HCT116 (cell line): ENCODE measurements around the gene RAI14. TPM values are rescaled to one million over a fixed set of nuclear protein-coding genes. Genes with fewer than 3 reads are reported as not detected.

Experiments used
- ATAC-seq: fragments of 200-7000 bp; cut with Tn5 transposase; 2 replicates; pipeline ENCODE4 v1.9.1; 2020; ENCODE audit warnings: mild to moderate bottlenecking, moderate library complexity
- BruUV-seq: library from RNA; stranded (reverse); fragments of 400-500 nt; replicated peaks from 2 replicates; lab custom pipeline; 2021; lab: Mats Ljungman, UMichigan
- CTCF ChIA-PET: fragments of 300-600 bp; sonication (Branson Sonifier 250); formaldehyde crosslinking; loops from one replicate; lab custom pipeline; 2021; ENCODE audit warnings: antibody characterized with exemption; lab: Charles Lee
- POLR2A ChIA-PET: fragments of 300-600, 350-600 bp; sonication (Branson Sonifier 250); formaldehyde crosslinking; loops from one replicate; lab custom pipeline; 2021; ENCODE audit warnings: antibody characterized with exemption; lab: Charles Lee
- RAD21 ChIA-PET, 2 experiments: fragments of 300-600 bp; sonication (Branson Sonifier 250); formaldehyde crosslinking; loops; one replicate each; lab custom pipeline; 2023; ENCODE audit warnings: low total read pairs in 2 of 2; ENCODE audit not compliant: uncharacterized antibody in 2 of 2, unreplicated experiment in 2 of 2, low non-redundant PET in 1 of 2; lab: Charles Lee
- DNase-seq: peaks from one replicate; pipeline ENCODE4 v3.0.0-alpha.2; 2010; ENCODE audit warnings: low read depth, low spot score
- H2AFZ ChIP-seq: fragments of 200-600 bp; shearing (Covaris generic), sonication (generic); 2 replicates; pipeline ENCODE4 v1.6.1; 2017; ENCODE audit warnings: low read depth, mixed run types, mixed read lengths, antibody characterized with exemption, low read length; ENCODE audit not compliant: poor library complexity, severe bottlenecking
- H3K27ac ChIP-seq: 2 replicates; pipeline ENCODE4 v1.5.1; 2012; ENCODE audit warnings: low read depth, low read length
- H3K27me3 ChIP-seq: fragments of 200-600 bp; sonication (generic); 2 replicates; pipeline ENCODE4 v1.6.1; 2016; ENCODE audit warnings: mixed run types, low read length, mixed read lengths; ENCODE audit not compliant: insufficient read depth
- H3K36me3 ChIP-seq, 2 experiments: fragments of 200-500 bp in 1 of 2; fragments of 200-600 bp in 1 of 2; sonication (Bioruptor generic) in 1 of 2; sonication (generic) in 1 of 2; 2 replicates each; pipeline versions ENCODE4 v1.5.1 to v1.6.1; 2014 to 2016; ENCODE audit warnings: low read length in 2 of 2, inconsistent platforms in 1 of 2, mixed read lengths in 1 of 2, mixed run types in 1 of 2; ENCODE audit not compliant: insufficient read depth in 2 of 2, control insufficient read depth in 1 of 2
- H3K4me1 ChIP-seq, 2 experiments: fragments of 200-600 bp in 1 of 2; sonication (generic) in 1 of 2; 2 replicates each; pipeline versions ENCODE4 v1.5.1 to v1.6.1; 2012 to 2017; ENCODE audit warnings: low read length in 2 of 2, inconsistent platforms in 1 of 2, mild to moderate bottlenecking in 1 of 2, mixed read lengths in 1 of 2, mixed run types in 1 of 2, moderate library complexity in 1 of 2; ENCODE audit not compliant: insufficient read depth in 2 of 2, control insufficient read depth in 1 of 2
- H3K4me2 ChIP-seq: fragments of 200-600 bp; sonication (generic); 2 replicates; pipeline ENCODE4 v1.6.1; 2017; ENCODE audit warnings: mixed run types, low read length, mixed read lengths
- H3K4me3 ChIP-seq, 2 experiments: fragments of 200-600 bp in 1 of 2; sonication (generic) in 1 of 2; replicated peaks in 1 of 2; 2 replicates each; pipeline ENCODE4 v1.5.1; 2011 to 2016; ENCODE audit warnings: low read length in 2 of 2, control low read depth in 1 of 2, low read depth in 1 of 2, mild to moderate bottlenecking in 1 of 2, mixed read lengths in 1 of 2, mixed run types in 1 of 2
- H3K79me2 ChIP-seq: fragments of 200-600 bp; sonication (generic); 2 replicates; pipeline ENCODE4 v1.6.1; 2017; ENCODE audit warnings: mild to moderate bottlenecking, mixed run types, low read length, moderate library complexity, mixed read lengths; ENCODE audit not compliant: insufficient read depth
- H3K9ac ChIP-seq: fragments of 200-600 bp; sonication (generic); 2 replicates; pipeline ENCODE4 v1.6.1; 2016; ENCODE audit warnings: low read length, mixed read lengths
- H3K9me2 ChIP-seq: fragments of 200-600 bp; sonication (generic), shearing (Covaris generic); 2 replicates; pipeline ENCODE4 v1.6.1; 2017; ENCODE audit warnings: mixed run types, mild to moderate bottlenecking, moderate library complexity; ENCODE audit not compliant: insufficient read depth
- H3K9me3 ChIP-seq, 2 experiments: fragments of 200-500 bp in 1 of 2; fragments of 200-600 bp in 1 of 2; sonication (Bioruptor generic) in 1 of 2; sonication (generic) in 1 of 2; 2 replicates each; pipeline ENCODE4 v1.6.1; 2014 to 2017; ENCODE audit warnings: low read length in 2 of 2, mixed read lengths in 2 of 2, inconsistent platforms in 1 of 2, low read depth in 1 of 2, mild to moderate bottlenecking in 1 of 2, mixed run types in 1 of 2, moderate library complexity in 1 of 2; ENCODE audit not compliant: control insufficient read depth in 1 of 2, insufficient read depth in 1 of 2
- H4K20me1 ChIP-seq: fragments of 200-600 bp; sonication (generic), shearing (Covaris generic); 2 replicates; pipeline ENCODE4 v1.6.1; 2017; ENCODE audit warnings: mixed run types, mild to moderate bottlenecking, moderate library complexity; ENCODE audit not compliant: insufficient read depth
- CBX3 ChIP-seq: IDR thresholded peaks from 2 replicates; pipeline ENCODE4 v1.6.1; 2012; ENCODE audit warnings: low read depth
- CEBPB ChIP-seq: IDR thresholded peaks from 2 replicates; pipeline ENCODE4 v1.6.1; 2012; ENCODE audit warnings: low read depth
- EGR1 ChIP-seq: IDR thresholded peaks from 2 replicates; pipeline ENCODE4 v1.6.1; 2012; ENCODE audit warnings: low read depth
- EZH2 ChIP-seq: fragments of 200-600 bp; sonication (generic); IDR thresholded peaks from 2 replicates; pipeline ENCODE4 v1.6.1; 2017; ENCODE audit warnings: antibody characterized with exemption, mixed run types
- EZH2phosphoT487 ChIP-seq: fragments of 200-600 bp; IDR thresholded peaks from 2 replicates; pipeline ENCODE4 v1.6.1; 2018; ENCODE audit warnings: antibody characterized with exemption, borderline replicate concordance
- JUND ChIP-seq: IDR thresholded peaks from 2 replicates; pipeline ENCODE4 v1.6.1; 2012
- SIN3A ChIP-seq: IDR thresholded peaks from 2 replicates; pipeline ENCODE4 v1.6.1; 2012; ENCODE audit warnings: low read depth
- TCF7L2 ChIP-seq: IDR thresholded peaks from 2 replicates; pipeline ENCODE4 v1.7.0; 2011; ENCODE audit warnings: borderline replicate concordance, inconsistent platforms; ENCODE audit not compliant: insufficient read depth, insufficient read length; ENCODE audit errors: extremely low read depth
- YY1 ChIP-seq: IDR thresholded peaks from 2 replicates; pipeline ENCODE4 v1.6.1; 2011; ENCODE audit warnings: low read length, low read depth, moderate library complexity, mild to moderate bottlenecking; ENCODE audit not compliant: insufficient replicate concordance; ENCODE audit errors: extremely low read depth
- ZFX ChIP-seq: fragments of 450-650 bp; IDR thresholded peaks from 2 replicates; pipeline ENCODE4 v1.6.1; 2017
- ZNF274 ChIP-seq: fragments of 200-500 bp; sonication (Bioruptor generic); IDR thresholded peaks from 2 replicates; pipeline ENCODE4 v1.6.1; 2014; ENCODE audit warnings: mild to moderate bottlenecking, low read depth, low read length, inconsistent platforms
- intact Hi-C: fragments of 100-400 bp; cut with micrococcal nuclease; formaldehyde crosslinking; loops from 2 replicates; pipeline ENCODE4 v1.10.0; 2022
- total RNA-seq: library from RNA; stranded (reverse); gene quantifications from one replicate; pipeline ENCODE4 v1.2.1, GENCODE V29; 2021; ENCODE audit not compliant: unreplicated experiment
- TF ChIP-seq, protein P1 (sequence below), 3 experiments: fragments of 200-600 bp in 1 of 3; sonication (generic) in 1 of 3; IDR thresholded peaks in 2 of 3; conservative IDR thresholded peaks in 1 of 3; 2 replicates each; pipeline ENCODE4 v1.5.1; 2012 to 2017; ENCODE audit warnings: low read depth in 2 of 3, low read length in 2 of 3, antibody characterized with exemption in 1 of 3, borderline replicate concordance in 1 of 3, control low read depth in 1 of 3, mild to moderate bottlenecking in 1 of 3, mixed read lengths in 1 of 3, mixed run types in 1 of 3, moderate library complexity in 1 of 3; ENCODE audit not compliant: insufficient read depth in 1 of 3
- TF ChIP-seq, protein P2 (sequence below): IDR thresholded peaks from 2 replicates; pipeline ENCODE4 v1.6.1; 2012
- TF ChIP-seq, protein P3 (sequence below): IDR thresholded peaks from 2 replicates; pipeline ENCODE4 v1.6.1; 2011; ENCODE audit warnings: mild to moderate bottlenecking, low read length, moderate library complexity; ENCODE audit not compliant: insufficient replicate concordance; ENCODE audit errors: extremely low read depth
- TF ChIP-seq, protein P4 (sequence below): IDR thresholded peaks from 2 replicates; pipeline ENCODE4 v1.6.1; 2012
- TF ChIP-seq, protein P5 (sequence below): IDR thresholded peaks from 2 replicates; pipeline ENCODE4 v1.6.1; 2012; ENCODE audit warnings: low read depth

RAI14 gene
- total RNA-seq, 1 experiment from 2014 or later = 47.9 TPM

DNA sequence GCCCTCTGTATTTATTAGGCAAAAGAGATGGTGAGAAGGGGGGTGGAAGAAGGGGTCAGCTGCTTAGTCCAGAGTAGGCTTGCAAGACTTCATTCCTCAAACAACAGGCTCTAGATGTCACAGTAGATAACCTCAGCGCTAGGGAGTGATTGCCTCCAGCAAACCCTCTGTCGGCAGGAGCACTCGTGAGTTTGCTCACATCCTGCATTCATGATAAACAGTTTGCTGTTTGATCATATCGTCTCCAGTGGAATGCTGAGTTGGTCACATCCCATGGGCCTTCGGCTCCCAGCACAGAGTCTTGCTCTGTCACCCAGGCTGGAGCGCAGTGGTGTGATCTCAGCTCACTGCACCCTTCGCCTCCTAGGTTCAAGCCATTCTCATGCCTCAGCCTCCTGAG is 186.4 kb downstream of the RAI14 start:
- H4K20me1 ChIP-seq = no peaks in the 10 kb centered on the region
- H3K27me3 ChIP-seq = no peaks in the 10 kb centered on the region
- H3K9ac ChIP-seq = no peak overlapping the region
- ATAC-seq (no peak), DNase-seq (no peak)
- H3K79me2 ChIP-seq = no peaks in the 10 kb centered on the region
- BruUV-seq = no TSS peak
- H3K27ac ChIP-seq = no peak overlapping the region
- H2AFZ ChIP-seq = no peak overlapping the region
- no peaks in the 10 kb centered on the region for H3K9me2 ChIP-seq
- TF ChIP-seq, protein P1, sequence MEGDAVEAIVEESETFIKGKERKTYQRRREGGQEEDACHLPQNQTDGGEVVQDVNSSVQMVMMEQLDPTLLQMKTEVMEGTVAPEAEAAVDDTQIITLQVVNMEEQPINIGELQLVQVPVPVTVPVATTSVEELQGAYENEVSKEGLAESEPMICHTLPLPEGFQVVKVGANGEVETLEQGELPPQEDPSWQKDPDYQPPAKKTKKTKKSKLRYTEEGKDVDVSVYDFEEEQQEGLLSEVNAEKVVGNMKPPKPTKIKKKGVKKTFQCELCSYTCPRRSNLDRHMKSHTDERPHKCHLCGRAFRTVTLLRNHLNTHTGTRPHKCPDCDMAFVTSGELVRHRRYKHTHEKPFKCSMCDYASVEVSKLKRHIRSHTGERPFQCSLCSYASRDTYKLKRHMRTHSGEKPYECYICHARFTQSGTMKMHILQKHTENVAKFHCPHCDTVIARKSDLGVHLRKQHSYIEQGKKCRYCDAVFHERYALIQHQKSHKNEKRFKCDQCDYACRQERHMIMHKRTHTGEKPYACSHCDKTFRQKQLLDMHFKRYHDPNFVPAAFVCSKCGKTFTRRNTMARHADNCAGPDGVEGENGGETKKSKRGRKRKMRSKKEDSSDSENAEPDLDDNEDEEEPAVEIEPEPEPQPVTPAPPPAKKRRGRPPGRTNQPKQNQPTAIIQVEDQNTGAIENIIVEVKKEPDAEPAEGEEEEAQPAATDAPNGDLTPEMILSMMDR (IDR thresholded peaks at IDR 0.05 in 2 of 3, conservative IDR thresholded peaks at IDR 0.05 in 1 of 3; ENCODE audit: borderline replicate concordance in 1 of 3, insufficient read depth in 1 of 3, low read depth in 2 of 3, low read length in 2 of 3) = no peak
- TF ChIP-seq, protein P2, sequence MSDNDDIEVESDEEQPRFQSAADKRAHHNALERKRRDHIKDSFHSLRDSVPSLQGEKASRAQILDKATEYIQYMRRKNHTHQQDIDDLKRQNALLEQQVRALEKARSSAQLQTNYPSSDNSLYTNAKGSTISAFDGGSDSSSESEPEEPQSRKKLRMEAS = no peak
- TF ChIP-seq YY1 (no peak), EZH2 (no peak), CEBPB (no peak), EZH2phosphoT487 (no peak), TCF7L2 (no peak), SIN3A (no peak), ZFX (no peak), CBX3 (no peak), EGR1 (no peak), JUND (no peak), ZNF274 (no peak)
- TF ChIP-seq, protein P3, sequence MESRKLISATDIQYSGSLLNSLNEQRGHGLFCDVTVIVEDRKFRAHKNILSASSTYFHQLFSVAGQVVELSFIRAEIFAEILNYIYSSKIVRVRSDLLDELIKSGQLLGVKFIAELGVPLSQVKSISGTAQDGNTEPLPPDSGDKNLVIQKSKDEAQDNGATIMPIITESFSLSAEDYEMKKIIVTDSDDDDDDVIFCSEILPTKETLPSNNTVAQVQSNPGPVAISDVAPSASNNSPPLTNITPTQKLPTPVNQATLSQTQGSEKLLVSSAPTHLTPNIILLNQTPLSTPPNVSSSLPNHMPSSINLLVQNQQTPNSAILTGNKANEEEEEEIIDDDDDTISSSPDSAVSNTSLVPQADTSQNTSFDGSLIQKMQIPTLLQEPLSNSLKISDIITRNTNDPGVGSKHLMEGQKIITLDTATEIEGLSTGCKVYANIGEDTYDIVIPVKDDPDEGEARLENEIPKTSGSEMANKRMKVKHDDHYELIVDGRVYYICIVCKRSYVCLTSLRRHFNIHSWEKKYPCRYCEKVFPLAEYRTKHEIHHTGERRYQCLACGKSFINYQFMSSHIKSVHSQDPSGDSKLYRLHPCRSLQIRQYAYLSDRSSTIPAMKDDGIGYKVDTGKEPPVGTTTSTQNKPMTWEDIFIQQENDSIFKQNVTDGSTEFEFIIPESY = no peak
- TF ChIP-seq, protein P4, sequence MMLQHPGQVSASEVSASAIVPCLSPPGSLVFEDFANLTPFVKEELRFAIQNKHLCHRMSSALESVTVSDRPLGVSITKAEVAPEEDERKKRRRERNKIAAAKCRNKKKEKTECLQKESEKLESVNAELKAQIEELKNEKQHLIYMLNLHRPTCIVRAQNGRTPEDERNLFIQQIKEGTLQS = no peak
- TF ChIP-seq, protein P5, sequence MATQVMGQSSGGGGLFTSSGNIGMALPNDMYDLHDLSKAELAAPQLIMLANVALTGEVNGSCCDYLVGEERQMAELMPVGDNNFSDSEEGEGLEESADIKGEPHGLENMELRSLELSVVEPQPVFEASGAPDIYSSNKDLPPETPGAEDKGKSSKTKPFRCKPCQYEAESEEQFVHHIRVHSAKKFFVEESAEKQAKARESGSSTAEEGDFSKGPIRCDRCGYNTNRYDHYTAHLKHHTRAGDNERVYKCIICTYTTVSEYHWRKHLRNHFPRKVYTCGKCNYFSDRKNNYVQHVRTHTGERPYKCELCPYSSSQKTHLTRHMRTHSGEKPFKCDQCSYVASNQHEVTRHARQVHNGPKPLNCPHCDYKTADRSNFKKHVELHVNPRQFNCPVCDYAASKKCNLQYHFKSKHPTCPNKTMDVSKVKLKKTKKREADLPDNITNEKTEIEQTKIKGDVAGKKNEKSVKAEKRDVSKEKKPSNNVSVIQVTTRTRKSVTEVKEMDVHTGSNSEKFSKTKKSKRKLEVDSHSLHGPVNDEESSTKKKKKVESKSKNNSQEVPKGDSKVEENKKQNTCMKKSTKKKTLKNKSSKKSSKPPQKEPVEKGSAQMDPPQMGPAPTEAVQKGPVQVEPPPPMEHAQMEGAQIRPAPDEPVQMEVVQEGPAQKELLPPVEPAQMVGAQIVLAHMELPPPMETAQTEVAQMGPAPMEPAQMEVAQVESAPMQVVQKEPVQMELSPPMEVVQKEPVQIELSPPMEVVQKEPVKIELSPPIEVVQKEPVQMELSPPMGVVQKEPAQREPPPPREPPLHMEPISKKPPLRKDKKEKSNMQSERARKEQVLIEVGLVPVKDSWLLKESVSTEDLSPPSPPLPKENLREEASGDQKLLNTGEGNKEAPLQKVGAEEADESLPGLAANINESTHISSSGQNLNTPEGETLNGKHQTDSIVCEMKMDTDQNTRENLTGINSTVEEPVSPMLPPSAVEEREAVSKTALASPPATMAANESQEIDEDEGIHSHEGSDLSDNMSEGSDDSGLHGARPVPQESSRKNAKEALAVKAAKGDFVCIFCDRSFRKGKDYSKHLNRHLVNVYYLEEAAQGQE = no peak
- H3K9me3 ChIP-seq = no peaks in the 10 kb centered on the region
- H3K36me3 ChIP-seq = no peaks in the 10 kb centered on the region
- RAD21 ChIA-PET = no interaction called here
- H3K4me3 ChIP-seq = no peak overlapping the region
- H3K4me1 ChIP-seq = peaks cover 4 to 15% of the 10 kb centered on the region in 2 experiments; a peak in 3 of 4 replicates
- intact Hi-C loops = no loop called here
- CTCF ChIA-PET = no interaction called here
- POLR2A ChIA-PET = no interaction called here
- H3K4me2 ChIP-seq = no peak overlapping the region
